Common myeloid progenitor, CD34-positive (primary cell): ENCODE data around the gene TMEM126A.

Source experiments
- CTCF ChIA-PET: fragments of 350-600 bp; sonication (Branson Sonifier 250); formaldehyde crosslinking; loops from one replicate; lab custom pipeline; 2021; ENCODE audit warnings: antibody characterized with exemption; lab: Charles Lee
- POLR2A ChIA-PET: fragments of 350-600 bp; sonication (Branson Sonifier 250); formaldehyde crosslinking; loops from one replicate; lab custom pipeline; 2021; ENCODE audit warnings: antibody characterized with exemption; lab: Charles Lee
- DNase-seq, 3 donors: peaks; one replicate each; pipeline versions ENCODE4 v3.0.0 to v3.0.0-alpha.2; 2013
- H3K27ac ChIP-seq, 2 experiments: 1 replicate in 1 of 2; 2 replicates in 1 of 2; pipeline ENCODE4 v1.7.0; 2013; ENCODE audit warnings: inconsistent platforms in 2 of 2, low read length in 2 of 2, mild to moderate bottlenecking in 2 of 2, low read depth in 1 of 2, moderate library complexity in 1 of 2; ENCODE audit not compliant: severe bottlenecking in 2 of 2, insufficient read depth in 1 of 2, poor library complexity in 1 of 2
- H3K27me3 ChIP-seq, 5 experiments: replicated peaks in 2 of 5; 1 replicate in 3 of 5; 2 replicates in 2 of 5; pipeline versions ENCODE4 v1.6.1 to v1.7.0; 2013; ENCODE audit warnings: low read length in 4 of 5, mild to moderate bottlenecking in 2 of 5, moderate library complexity in 2 of 5, inconsistent platforms in 1 of 5; ENCODE audit not compliant: insufficient read depth in 5 of 5, control insufficient read depth in 4 of 5
- H3K36me3 ChIP-seq, 4 experiments: 1 replicate in 2 of 4; 2 replicates in 2 of 4; pipeline versions ENCODE4 v1.6.1 to v1.7.0; 2013; ENCODE audit warnings: low read length in 3 of 4, control low read depth in 1 of 4, mild to moderate bottlenecking in 1 of 4; ENCODE audit not compliant: control insufficient read depth in 4 of 4, insufficient read depth in 4 of 4
- H3K4me1 ChIP-seq, 4 experiments: 1 replicate in 3 of 4; 2 replicates in 1 of 4; pipeline versions ENCODE4 v1.6.1 to v1.7.1; 2013; ENCODE audit warnings: low read length in 3 of 4, mild to moderate bottlenecking in 3 of 4, control low read depth in 1 of 4, inconsistent platforms in 1 of 4, moderate library complexity in 1 of 4; ENCODE audit not compliant: control insufficient read depth in 4 of 4, insufficient read depth in 4 of 4; ENCODE audit errors: control extremely low read depth in 1 of 4
- H3K4me3 ChIP-seq, 7 experiments: 1 replicate in 4 of 7; 2 replicates in 3 of 7; pipeline versions ENCODE4 v1.5.1 to v1.7.0; 2013; ENCODE audit warnings: mild to moderate bottlenecking in 7 of 7, low read length in 6 of 7, moderate library complexity in 6 of 7, inconsistent platforms in 2 of 7, low read depth in 2 of 7, control low read depth in 1 of 7; ENCODE audit not compliant: insufficient read depth in 4 of 7, control insufficient read depth in 1 of 7; ENCODE audit errors: extremely low read depth in 1 of 7
- H3K9me3 ChIP-seq, 5 experiments: 1 replicate in 4 of 5; 2 replicates in 1 of 5; pipeline versions ENCODE4 v1.6.1 to v1.7.1; 2013; ENCODE audit warnings: low read length in 4 of 5, mild to moderate bottlenecking in 2 of 5, inconsistent platforms in 1 of 5, low read depth in 1 of 5, moderate library complexity in 1 of 5; ENCODE audit not compliant: control insufficient read depth in 4 of 5, insufficient read depth in 2 of 5; ENCODE audit errors: control extremely low read depth in 1 of 5
- WGBS: methylation state at CpG from one replicate; pipeline ENCODE4 v1.1.5; 2013; ENCODE audit not compliant: insufficient coverage; 5-methylcytosine and 5-hydroxymethylcytosine counted together

TMEM126A gene

GRCh38 chr11:85673393-85673792, 25.6 kb downstream of the TMEM126A start:
- ChIA-PET CTCF (interaction anchor here (2.1 kb wide), 1 partner anchor 12 kb away, joined by 7 read pairs; the partner anchor contains the start of gene CCDC89), POLR2A (no interaction called here)
- Histone ChIP-seq H3K27ac (no peak overlapping the region), H3K9me3 (peaks cover 0 to 11% (median 4%) of the 10 kb centered on the region in 5 experiments), H3K4me3 (no peak overlapping the region), H3K36me3 (no peaks in the 10 kb centered on the region), H3K4me1 (no peaks in the 10 kb centered on the region), H3K27me3 (no peaks in the 10 kb centered on the region)
- 100% methylated on average over 2 of the region's 3 CpGs for WGBS
- no peak for DNase-seq

DNA sequence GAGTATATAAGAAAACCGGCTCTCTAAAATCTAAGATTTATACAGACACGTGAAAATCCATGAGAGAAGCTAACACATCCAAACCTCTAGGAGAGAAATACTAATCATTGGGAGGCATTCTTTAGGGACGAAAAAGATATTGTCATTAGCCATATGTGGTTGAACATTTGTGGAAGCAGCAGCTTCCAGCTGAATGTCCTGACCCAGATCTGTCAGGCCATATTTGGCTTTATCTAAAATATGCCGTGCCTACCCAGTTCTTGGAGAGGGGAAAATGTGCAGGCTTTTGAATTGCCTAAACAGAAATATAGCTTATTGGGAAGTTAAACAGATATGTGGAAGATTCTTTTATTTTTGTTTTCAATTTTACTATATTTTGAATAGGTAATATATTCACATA, 31.8 kb downstream of the TMEM126A start:
- no peak overlapping the region for H3K4me3 ChIP-seq
- DNase-seq = no peak
- ChIA-PET CTCF (interaction anchor here (1.0 to 5.7 kb wide), 5 partner anchors 11 to 27 kb away, joined by 3 to 27 read pairs (median 10); no protein-coding TSS in a partner anchor), POLR2A (interaction anchor here (1.2 kb wide), 1 partner anchor 15 kb away, joined by 3 read pairs; the partner anchor contains the start of gene CREBZF)
- no peak overlapping the region for H3K27ac ChIP-seq
- peaks cover 0 to 6% (median 4%) of the 10 kb centered on the region in 4 experiments for H3K4me1 ChIP-seq
- WGBS = 100% methylated on average over 4 of the region's 4 CpGs
- peaks cover 0 to 2% (median 0%) of the 10 kb centered on the region in 5 experiments for H3K9me3 ChIP-seq
- H3K27me3 ChIP-seq = no peaks in the 10 kb centered on the region
- H3K36me3 ChIP-seq = peaks cover 0 to 3% (median 0%) of the 10 kb centered on the region in 4 experiments

DNA sequence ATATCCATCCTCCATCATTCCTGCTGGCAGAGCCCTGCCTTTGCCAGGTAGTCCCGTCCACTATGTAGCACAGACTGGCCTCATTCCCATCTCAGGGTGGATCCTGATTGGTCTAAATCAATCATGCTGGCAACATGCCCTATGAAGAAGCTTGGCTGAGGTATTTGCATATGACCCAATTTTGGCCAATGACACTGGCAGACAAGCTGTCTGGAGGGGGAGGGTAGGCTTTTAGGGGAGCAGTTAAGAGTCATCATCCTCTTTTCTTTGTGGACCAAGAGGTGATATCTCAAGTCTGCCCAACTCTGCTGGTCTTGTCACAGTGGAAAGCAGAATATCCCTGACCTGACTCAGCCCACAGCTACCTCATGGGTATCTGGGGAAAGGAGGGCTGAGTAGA, 33.1 kb downstream of the TMEM126A start:
- Histone ChIP-seq H3K4me1 (peaks cover 0 to 6% (median 4%) of the 10 kb centered on the region in 4 experiments), H3K4me3 (no peak overlapping the region), H3K27ac (no peak overlapping the region), H3K9me3 (no peaks in the 10 kb centered on the region), H3K27me3 (no peaks in the 10 kb centered on the region), H3K36me3 (peaks cover 0 to 3% (median 0%) of the 10 kb centered on the region in 4 experiments)
- DNase-seq = peak in 2 of 3 donors; percentile 13 to 21
- WGBS = 91% methylated on average over 1 of the region's 1 CpG
- CTCF ChIA-PET = interaction anchor here (2.9 to 5.7 kb wide), 2 partner anchors 10 to 15 kb away, joined by 11 to 27 read pairs; no protein-coding TSS in a partner anchor
- POLR2A ChIA-PET = interaction anchor here (0.6 to 1.2 kb wide), 2 partner anchors 11 to 16 kb away, joined by 3 read pairs; partner anchors contain the start of gene CREBZF

DNA sequence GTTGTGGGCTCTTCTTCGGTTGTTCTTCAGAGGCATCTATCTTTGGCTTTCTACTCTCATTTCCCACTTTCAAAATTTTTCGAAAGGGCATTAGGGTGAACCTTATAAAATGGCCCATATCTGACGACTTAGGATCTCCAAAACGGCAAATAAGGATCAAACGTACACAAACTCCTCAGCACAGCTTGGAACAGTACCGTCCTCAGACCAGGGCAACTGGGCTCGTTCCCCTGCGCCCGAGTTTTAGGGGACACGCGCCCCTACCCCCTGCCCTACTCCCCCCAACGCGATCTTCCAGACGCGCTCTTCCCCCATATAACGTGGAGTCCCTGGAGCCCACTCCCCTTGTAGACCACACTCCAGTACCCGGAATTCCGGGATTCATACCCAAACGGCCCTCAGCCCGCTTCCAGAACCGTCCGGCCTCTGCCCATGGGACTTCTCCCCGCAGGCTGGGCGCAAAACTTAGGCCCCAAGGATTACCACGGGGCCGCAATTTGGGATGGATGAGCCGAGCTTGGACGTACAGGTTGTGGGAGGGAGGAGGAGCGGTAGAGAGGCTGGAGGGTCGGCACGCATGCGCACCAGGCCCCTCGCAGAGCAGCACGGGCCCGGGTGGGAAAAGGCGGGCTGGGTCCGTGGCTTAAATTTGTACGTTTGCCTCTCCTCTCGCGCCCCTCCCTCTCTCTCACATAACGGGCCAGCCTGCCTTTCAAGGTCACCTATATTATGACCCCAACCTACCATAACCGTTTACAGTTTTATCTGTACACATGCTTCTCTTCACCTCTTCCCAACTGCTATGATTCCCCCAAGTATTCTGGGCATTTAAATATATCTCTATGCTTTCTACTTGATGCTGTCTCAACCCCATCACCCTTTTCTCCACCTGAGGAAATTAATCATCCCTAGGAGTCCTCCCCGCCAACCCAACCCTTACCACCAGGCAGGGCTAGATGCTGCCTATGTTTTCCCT, 34.9 kb downstream of the TMEM126A start:
- Histone ChIP-seq H3K27ac (peak overlapping the region; percentile 62 to 85), H3K4me3 (peak overlapping the region; percentile 55 to 92 (median 83)), H3K27me3 (no peaks in the 10 kb centered on the region), H3K4me1 (peaks cover 0 to 6% (median 4%) of the 10 kb centered on the region in 4 experiments), H3K9me3 (no peaks in the 10 kb centered on the region), H3K36me3 (peaks cover 0 to 3% (median 0%) of the 10 kb centered on the region in 4 experiments)
- DNase-seq = peak; percentile 58 to 73 (median 70)
- WGBS = 30% methylated on average over 30 of the region's 43 CpGs
- POLR2A ChIA-PET = no interaction called here
- CTCF ChIA-PET = interaction anchor here (0.6 to 5.7 kb wide), 2 partner anchors 9 to 1073 kb away, joined by 3 to 27 read pairs; no protein-coding TSS in a partner anchor

DNA sequence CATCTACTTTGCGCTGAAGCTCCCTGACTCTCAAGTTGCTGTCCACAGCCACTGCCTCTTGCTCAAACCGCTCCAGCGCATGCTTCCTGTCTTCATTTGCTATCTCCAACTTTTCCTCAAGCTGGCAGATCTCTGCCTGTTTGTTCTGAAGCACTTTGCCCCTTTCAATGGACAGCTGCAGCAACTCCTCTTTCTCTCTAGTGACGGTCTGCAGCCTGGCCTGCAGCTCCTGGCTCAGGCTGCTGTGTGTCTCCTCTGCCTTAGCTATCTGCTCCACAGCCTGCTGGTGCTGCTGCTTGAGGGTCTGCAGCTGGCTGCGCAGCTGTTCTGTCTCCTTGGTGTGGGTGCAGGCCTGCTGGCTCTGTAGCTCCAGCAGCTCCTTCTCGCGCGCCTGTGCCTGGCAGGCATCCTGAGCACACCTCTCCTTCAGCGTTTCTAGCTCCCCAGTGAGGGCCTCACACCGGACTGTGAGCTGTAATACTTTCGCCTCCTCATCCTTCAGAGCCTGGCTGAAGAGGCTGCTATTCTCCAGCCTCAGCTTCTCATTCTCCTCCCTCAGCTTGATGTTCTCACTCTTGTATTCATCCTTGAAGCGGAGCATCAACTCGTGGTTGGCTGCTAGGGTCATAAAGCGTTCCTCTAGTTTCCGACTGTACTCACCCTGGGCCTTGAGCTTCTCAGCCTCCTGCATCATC, 37.5 kb downstream of the TMEM126A start:
- WGBS = 95% methylated on average over 15 of the region's 15 CpGs
- peaks cover 0 to 6% (median 4%) of the 10 kb centered on the region in 4 experiments for H3K4me1 ChIP-seq
- peaks cover 0 to 3% (median 0%) of the 10 kb centered on the region in 4 experiments for H3K36me3 ChIP-seq
- no peak overlapping the region for H3K27ac ChIP-seq
- POLR2A ChIA-PET = interaction anchor here (0.6 kb wide), 1 partner anchor 357 kb away, joined by 4 read pairs; no protein-coding TSS in a partner anchor
- no peak overlapping the region for H3K4me3 ChIP-seq
- no peaks in the 10 kb centered on the region for H3K9me3 ChIP-seq
- H3K27me3 ChIP-seq = no peaks in the 10 kb centered on the region
- CTCF ChIA-PET = interaction anchor here (0.6 to 2.9 kb wide), 7 partner anchors 8 to 1138 kb away, joined by 3 to 15 read pairs (median 3); no protein-coding TSS in a partner anchor
- DNase-seq = no peak

DNA sequence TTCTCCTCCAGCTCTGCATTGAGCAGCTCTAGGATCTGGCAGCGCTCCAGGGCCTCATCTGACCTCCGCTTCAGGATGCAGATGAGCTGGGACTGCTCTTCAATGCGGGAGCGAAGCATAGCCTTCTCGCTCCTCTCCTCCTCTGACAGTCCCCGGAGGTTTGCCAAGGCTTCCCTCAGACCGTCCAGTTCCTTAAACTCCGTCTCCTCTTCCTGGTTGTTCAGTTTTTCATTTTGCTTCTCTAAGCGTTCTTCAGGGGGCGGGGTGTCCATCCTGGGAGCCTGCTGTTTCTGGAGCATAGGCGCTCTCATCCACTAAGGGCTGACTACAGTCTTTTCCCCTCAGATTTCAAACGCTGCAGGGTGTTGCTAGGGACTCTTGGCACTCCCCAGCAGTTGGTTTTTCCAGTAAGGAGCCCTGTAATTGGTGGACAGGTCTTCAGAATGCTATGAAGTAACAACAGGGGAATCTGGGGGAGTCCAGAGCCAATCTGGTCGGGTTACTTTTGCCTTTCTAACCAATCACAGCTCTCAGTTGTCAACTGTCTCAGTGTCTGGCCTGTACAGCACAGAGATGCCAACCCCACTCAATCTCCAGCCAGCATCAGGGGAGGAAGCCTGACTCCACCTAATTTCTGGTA, 38.2 kb downstream of the TMEM126A start, which contains the start of gene CCDC89:
Gene CCDC89 (minus strand): TSS at position 376 of the 640 bp plus-strand sequence. CDS start 65 bp downstream, at position 311.
- Histone ChIP-seq H3K27me3 (no peaks in the 10 kb centered on the region), H3K36me3 (peaks cover 0 to under 1% (median 0%) of the 10 kb centered on the region in 4 experiments), H3K4me3 (no peak within 1 kb of the TSS), H3K9me3 (no peaks in the 10 kb centered on the region), H3K27ac (no peak within 1 kb of the TSS), H3K4me1 (peaks cover 0 to 6% (median 4%) of the 10 kb centered on the region in 4 experiments)
- POLR2A ChIA-PET = no interaction called here
- CTCF ChIA-PET = interaction anchor here (0.6 to 2.9 kb wide), 7 partner anchors 10 to 1138 kb away, joined by 3 to 15 read pairs (median 3); no protein-coding TSS in a partner anchor
- WGBS = 97% methylated on average over 13 of the region's 13 CpGs
- no peak for DNase-seq
